Measurements from ENCODE around the gene ATOSB.
A peak's percentile ranks its signal among the peaks of the same experiment; 100 is the strongest.

ATOSB gene

GRCh38 chr9:35134920-35135319, 19.3 kb upstream of the ATOSB start:
- Histone ChIP-seq H3K4me1 (ENCODE audit: insufficient read depth, low read length, severe bottlenecking) (no peaks in the 10 kb centered on the region), H4K20me1 (ENCODE audit: insufficient read depth, low read length) (no peaks in the 10 kb centered on the region), H3F3A (ENCODE audit: insufficient read depth, low read length) (no peaks in the 10 kb centered on the region), H3K9me2 (ENCODE audit: low read depth, low read length) (no peaks in the 10 kb centered on the region), H3K9ac (ENCODE audit: low read length) (no peak overlapping the region), H3K4me3 (ENCODE audit: low read depth, low read length, poor library complexity, severe bottlenecking) (no peak overlapping the region), H3K4me2 (ENCODE audit: low read length) (no peak overlapping the region), H2AFZ (ENCODE audit: low read length) (no peak overlapping the region), H3K27me3 (ENCODE audit: insufficient read depth, low read length) (no peaks in the 10 kb centered on the region), H3K36me3 (ENCODE audit: insufficient read depth, low read length) (no peaks in the 10 kb centered on the region), H3K79me2 (ENCODE audit: insufficient read depth, low read length) (no peaks in the 10 kb centered on the region), H3K9me3 (ENCODE audit: low read length) (peaks cover 3% of the 10 kb centered on the region; the same call in 1 of the 2 replicates), H3K27ac (ENCODE audit: low read depth, low read length, poor library complexity, severe bottlenecking) (no peak overlapping the region)
- TF ChIP-seq CTCF (IDR thresholded peaks at IDR 0.05; ENCODE audit: low read length) (no peak), EZH2 (IDR thresholded peaks at IDR 0.05; ENCODE audit: borderline replicate concordance, low read length) (no peak)

GRCh38 chr9:35116898-35117551, 1.4 kb upstream of the ATOSB start:
- Histone ChIP-seq H3K4me1 (ENCODE audit: insufficient read depth, low read length, severe bottlenecking) (peaks cover 25% of the 10 kb centered on the region), H3K9ac (ENCODE audit: low read length) (no peak overlapping the region), H3K27ac (ENCODE audit: low read depth, low read length, poor library complexity, severe bottlenecking) (peak overlapping the region; percentile 68), H3F3A (ENCODE audit: insufficient read depth, low read length) (no peaks in the 10 kb centered on the region), H3K36me3 (ENCODE audit: insufficient read depth, low read length) (no peaks in the 10 kb centered on the region), H3K4me2 (ENCODE audit: low read length) (peak overlapping the region; percentile 95), H3K27me3 (ENCODE audit: insufficient read depth, low read length) (no peaks in the 10 kb centered on the region), H2AFZ (ENCODE audit: low read length) (no peak overlapping the region), H3K4me3 (ENCODE audit: low read depth, low read length, poor library complexity, severe bottlenecking) (peak overlapping the region; percentile 71), H3K9me3 (ENCODE audit: low read length) (no peaks in the 10 kb centered on the region), H4K20me1 (ENCODE audit: insufficient read depth, low read length) (no peaks in the 10 kb centered on the region), H3K9me2 (ENCODE audit: low read depth, low read length) (no peaks in the 10 kb centered on the region), H3K79me2 (ENCODE audit: insufficient read depth, low read length) (no peaks in the 10 kb centered on the region)
- TF ChIP-seq EZH2 (IDR thresholded peaks at IDR 0.05; ENCODE audit: borderline replicate concordance, low read length) = no peak
- peak; percentile 91 for TF ChIP-seq CTCF (IDR thresholded peaks at IDR 0.05; ENCODE audit: low read length)

GRCh38 chr9:35116539-35116897, 856 bp upstream of the ATOSB start:
- Histone ChIP-seq H3K4me3 (ENCODE audit: low read depth, low read length, poor library complexity, severe bottlenecking) (peak overlapping the region; percentile 71), H3K79me2 (ENCODE audit: insufficient read depth, low read length) (no peaks in the 10 kb centered on the region), H3K27ac (ENCODE audit: low read depth, low read length, poor library complexity, severe bottlenecking) (peak overlapping the region; percentile 68), H2AFZ (ENCODE audit: low read length) (no peak overlapping the region), H3K4me1 (ENCODE audit: insufficient read depth, low read length, severe bottlenecking) (peaks cover 29% of the 10 kb centered on the region), H3K4me2 (ENCODE audit: low read length) (peak overlapping the region; percentile 95), H3K9ac (ENCODE audit: low read length) (no peak overlapping the region; the same call in 1 of the 2 replicates), H3K9me3 (ENCODE audit: low read length) (no peaks in the 10 kb centered on the region), H4K20me1 (ENCODE audit: insufficient read depth, low read length) (no peaks in the 10 kb centered on the region), H3K36me3 (ENCODE audit: insufficient read depth, low read length) (no peaks in the 10 kb centered on the region), H3K9me2 (ENCODE audit: low read depth, low read length) (no peaks in the 10 kb centered on the region), H3K27me3 (ENCODE audit: insufficient read depth, low read length) (no peaks in the 10 kb centered on the region), H3F3A (ENCODE audit: insufficient read depth, low read length) (no peaks in the 10 kb centered on the region)
- TF ChIP-seq CTCF (IDR thresholded peaks at IDR 0.05; ENCODE audit: low read length) (no peak), EZH2 (IDR thresholded peaks at IDR 0.05; ENCODE audit: borderline replicate concordance, low read length) (no peak)

All from OCI-LY1 (cell line).